GM13976 (cell line): Measurements from ENCODE around the gene ARHGEF7.

ENCODE experiments used
- DNase-seq: peaks from one replicate; pipeline ENCODE4 v3.0.0; 2012; ENCODE audit warnings: low spot score
- CTCF ChIP-seq: IDR thresholded peaks from 2 replicates; pipeline ENCODE4 v1.5.1; 2012; ENCODE audit warnings: borderline replicate concordance, mild to moderate bottlenecking; ENCODE audit not compliant: insufficient read depth; ENCODE audit errors: extremely low read depth, missing control alignments, control extremely low read depth
- in situ Hi-C: fragments of 300-500 bp; cut with MboI; formaldehyde crosslinking; loops from one replicate; pipeline ENCODE4 v1.12.0; 2022; ENCODE audit warnings: low sequenced_read_pairs, mixed read lengths, inconsistent platforms; ENCODE audit not compliant: unreplicated experiment

Gene ARHGEF7

DNA sequence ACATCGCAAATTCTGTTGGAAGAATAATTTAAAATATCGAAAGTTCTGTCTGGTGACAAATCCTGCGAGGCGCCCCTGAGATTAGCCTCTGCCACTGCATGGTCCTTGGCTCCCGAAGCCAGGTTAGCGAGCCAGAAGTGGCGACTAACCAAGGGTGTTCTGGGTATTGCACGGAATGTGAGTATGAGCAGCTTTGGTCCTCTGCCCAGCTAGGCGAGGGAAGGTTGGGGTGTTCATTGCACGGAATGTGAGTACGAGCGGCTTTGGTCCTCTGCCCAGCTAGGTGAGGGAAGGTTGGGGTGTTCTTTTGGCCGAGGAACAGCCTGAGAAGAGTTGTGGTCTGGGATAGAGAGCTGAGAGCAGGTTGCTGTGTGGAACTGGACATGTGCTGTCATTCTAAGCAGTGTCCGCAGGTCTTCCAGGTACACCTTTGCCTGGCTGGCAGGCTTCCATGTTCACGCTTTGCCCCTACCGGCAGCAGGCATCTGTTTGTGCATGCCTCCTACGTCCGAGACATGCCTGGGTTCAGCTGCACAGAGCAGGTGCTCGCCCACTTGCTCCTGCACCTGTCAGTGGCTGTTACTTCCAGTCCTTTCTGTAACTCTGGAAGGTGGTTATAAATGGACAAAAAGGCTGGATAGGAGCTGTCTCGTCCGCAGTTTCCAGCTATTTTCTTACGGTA is 187.1 kb downstream of the ARHGEF7 start:
- DNase-seq, result no peak
- in situ Hi-C loops, result no loop called here
- TF ChIP-seq CTCF, result no peak

DNA sequence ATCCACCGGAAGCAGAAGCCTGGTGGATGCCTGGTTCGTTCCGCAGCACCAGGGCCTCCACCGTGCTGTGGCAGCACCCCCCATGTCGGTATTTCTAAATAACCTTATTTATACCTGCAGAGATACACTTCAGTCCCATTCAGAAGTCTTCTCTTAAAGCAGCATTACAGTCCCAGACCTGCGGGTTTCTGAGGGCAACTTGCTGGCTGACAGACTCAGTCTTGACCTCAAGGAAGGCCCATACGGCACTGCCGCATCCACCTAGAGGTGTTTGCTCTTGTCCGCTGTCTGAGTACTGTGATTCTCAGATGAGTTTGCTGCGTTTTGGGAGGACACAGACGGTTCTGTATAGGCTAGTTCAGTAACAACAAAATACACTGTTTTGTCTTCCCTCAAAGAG is 188.4 kb downstream of the ARHGEF7 start:
- no peak for TF ChIP-seq CTCF
- in situ Hi-C loops, result no loop called here

GRCh38 chr13:111304041-111304544 is 189.0 kb downstream of the ARHGEF7 start:
- no peak for TF ChIP-seq CTCF
- in situ Hi-C loops, result no loop called here
- DNase-seq, result peak; percentile 74

More for the DNA sequence above, 188.4 kb downstream of the ARHGEF7 start:
- no peak for DNase-seq

DNA sequence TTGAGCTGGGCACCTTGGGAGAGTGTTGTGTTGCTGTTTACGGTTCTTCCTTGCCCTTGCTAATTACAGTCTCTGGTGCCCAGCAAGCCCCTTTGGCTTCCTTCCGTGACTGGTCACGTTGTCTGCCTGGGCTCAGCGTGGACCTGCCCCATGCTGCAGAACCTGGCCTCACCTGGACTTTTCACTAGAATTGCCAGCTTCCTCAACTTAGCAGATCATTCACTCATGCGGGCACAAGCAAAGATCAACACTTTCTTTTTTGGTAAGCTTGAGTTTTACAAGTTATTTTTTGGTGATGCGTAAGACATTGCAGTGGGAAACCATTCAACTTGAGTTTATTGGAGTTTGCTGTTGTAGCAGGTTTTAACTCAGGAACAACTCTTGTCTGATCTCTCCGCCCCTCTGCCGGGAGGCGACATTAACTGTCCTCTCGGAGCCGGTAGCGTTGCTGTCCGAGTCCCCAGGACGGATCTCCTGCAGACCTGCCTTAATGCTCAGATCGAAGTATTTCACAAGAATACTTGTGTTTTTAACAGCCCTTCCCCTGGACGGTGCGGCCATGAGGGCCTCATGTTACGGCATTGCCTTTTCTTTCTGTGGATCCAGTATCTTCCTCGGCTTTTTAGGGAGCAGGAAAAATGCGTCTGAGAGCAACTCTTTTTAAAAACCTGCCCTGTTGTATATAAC is 189.6 kb downstream of the ARHGEF7 start:
- TF ChIP-seq CTCF, result no peak
- no peak for DNase-seq
- in situ Hi-C loops, result no loop called here

- in situ Hi-C loops, result no loop called here
- DNase-seq, result no peak
- TF ChIP-seq CTCF, result no peak
Observed at GRCh38 chr13:111312944-111313590, 198.0 kb downstream of the ARHGEF7 start.

- in situ Hi-C loops, result no loop called here
- DNase-seq, result no peak
- TF ChIP-seq CTCF, result no peak
Observed at GRCh38 chr13:111313911-111314425, 198.9 kb downstream of the ARHGEF7 start.
